ENCODE results near the gene BAIAP2L1. TPM values are rescaled to one million over a fixed set of nuclear protein-coding genes. Genes with fewer than 3 reads are reported as not detected.
"Not testable (repeated sequence)": the region's sequence is repeated elsewhere in the genome, so short reads cannot be mapped to it uniquely, and the experiment has no call there.

Gene BAIAP2L1
- total and polyA plus RNA-seq, 2 of the 8 experiments (the other 6 are each of a cell fraction or from before 2014, with no cell fraction given) = 19.2 to 42.9 TPM

GRCh38 chr7:98385532-98385931, 15.4 kb downstream of the BAIAP2L1 start:
- H3K23me2 ChIP-seq (ENCODE audit: low read depth, low read length); H3K4me1 ChIP-seq (replicated peaks in 1 of 4; ENCODE audit: control insufficient read depth in 3 of 4, insufficient read depth in 4 of 4, low read length in 3 of 4); H2AFZ ChIP-seq (ENCODE audit: low read length); H4K91ac ChIP-seq (replicated peaks; ENCODE audit: insufficient read length, low read length); H3K4me2 ChIP-seq (ENCODE audit: insufficient read depth in 1 of 2, low read depth in 2 of 2, low read length in 2 of 2); POLR2A ChIA-PET (ENCODE audit: partially characterized antibody); H3K4ac ChIP-seq (replicated peaks; ENCODE audit: insufficient read length, low read depth, low read length); H3K23ac ChIP-seq (ENCODE audit: insufficient read length); H2BK120ac ChIP-seq (replicated peaks; ENCODE audit: low read depth, low read length); H3K27me3 ChIP-seq (replicated peaks in 1 of 4; ENCODE audit: control insufficient read depth in 3 of 4, extremely low read depth in 1 of 4, insufficient read depth in 3 of 4, low read length in 3 of 4); H2BK5ac ChIP-seq (ENCODE audit: low read depth, low read length); DNase-seq (ENCODE audit: low read depth in 1 of 2, low spot score in 2 of 2); H3K14ac ChIP-seq (ENCODE audit: insufficient read length); FAIRE-seq; H2BK15ac ChIP-seq (ENCODE audit: low read length); CTCF ChIA-PET (ENCODE audit: partially characterized antibody); H3K4me3 ChIP-seq (ENCODE audit: extremely low read depth in 1 of 4, insufficient read depth in 2 of 4, low read depth in 3 of 4, low read length in 4 of 4); H4K5ac ChIP-seq (ENCODE audit: insufficient read length, low read depth, low read length); H3K9me3 ChIP-seq (ENCODE audit: insufficient read depth in 2 of 2, low read depth in 1 of 2, low read length in 1 of 2); H2AK5ac ChIP-seq (ENCODE audit: low read depth, low read length); H3K56ac ChIP-seq (replicated peaks; ENCODE audit: insufficient read length, low read depth, low read length); H3K9ac ChIP-seq (replicated peaks in 1 of 4; ENCODE audit: extremely low read depth in 1 of 4, low read depth in 3 of 4, low read length in 3 of 4); H4K20me1 ChIP-seq (replicated peaks in 1 of 2; ENCODE audit: control insufficient read depth in 1 of 2, insufficient read depth in 2 of 2, low read length in 2 of 2); H3K79me1 ChIP-seq (ENCODE audit: low read depth, low read length); H3K18ac ChIP-seq (ENCODE audit: extremely low read depth, low read length); H2BK12ac ChIP-seq (ENCODE audit: low read depth, low read length); H2BK20ac ChIP-seq (ENCODE audit: low read length); H4K8ac ChIP-seq (ENCODE audit: extremely low read depth, insufficient read depth, low read length); H3K36me3 ChIP-seq (ENCODE audit: control insufficient read depth in 2 of 4, insufficient read depth in 4 of 4, low read length in 3 of 4); H3K27ac ChIP-seq (ENCODE audit: low read depth, low read length): not testable (repeated sequence)
- peaks cover 4 to 59% of the 10 kb centered on the region in 2 experiments for H3K79me2 ChIP-seq (ENCODE audit: control insufficient read depth in 1 of 2, insufficient read depth in 2 of 2, low read length in 2 of 2)
- WGBS, 2 experiments (ENCODE audit: extremely low coverage in 1 of 2, insufficient coverage in 1 of 2, insufficient read length in 1 of 2, insufficient replicate concordance in 2 of 2, low coverage in 1 of 2, low lambda C conversion rate in 2 of 2, missing lambda C conversion rate in 1 of 2) = 88% methylated on average over 3 of the region's 5 CpGs; no CpG with 5 or more reads in 1 of the 2 experiments
